MCF 10A (cell line): ENCODE results near the gene CORO1C. TPM values are rescaled to one million over a fixed set of nuclear protein-coding genes. Genes with fewer than 3 reads are reported as not detected.
A peak's percentile ranks its signal among the peaks of the same experiment; 100 is the strongest.

ENCODE experiments used
- BruUV-seq: library from RNA; stranded (reverse); fragments of 400-500 nt; replicated peaks from 2 replicates; lab custom pipeline; 2021; lab: Mats Ljungman, UMichigan
- CTCF ChIA-PET: fragments of 300-600 bp; sonication (Branson Sonifier 250); formaldehyde crosslinking; extraction: SDS; loops from one replicate; lab custom pipeline; 2021; ENCODE audit warnings: antibody characterized with exemption, inconsistent platforms; lab: Yijun Ruan, JAX
- POLR2A ChIA-PET: fragments of 300-600, 350-650 bp; sonication (Branson Sonifier 250); formaldehyde crosslinking; extraction: SDS; loops from one replicate; lab custom pipeline; 2020; ENCODE audit warnings: antibody characterized with exemption, inconsistent platforms; lab: Yijun Ruan, JAX
- DNase-seq: peaks from one replicate; pipeline ENCODE4 v3.0.0-alpha.2; 2018; ENCODE audit not compliant: unreplicated experiment
- H3K27ac Mint-ChIP-seq: one replicate; pipeline ENCODE4 v1.8.0; 2022; ENCODE audit warnings: mild to moderate bottlenecking, low read depth, mixed read lengths; ENCODE audit not compliant: unreplicated experiment
- H3K27me3 Mint-ChIP-seq: one replicate; pipeline ENCODE4 v1.8.0; 2022; ENCODE audit warnings: mixed read lengths; ENCODE audit not compliant: insufficient read depth, unreplicated experiment
- H3K36me3 Mint-ChIP-seq: one replicate; pipeline ENCODE4 v1.8.0; 2022; ENCODE audit warnings: mild to moderate bottlenecking, moderate library complexity, mixed read lengths; ENCODE audit not compliant: insufficient read depth, unreplicated experiment
- H3K4me1 Mint-ChIP-seq: one replicate; pipeline ENCODE4 v1.8.0; 2022; ENCODE audit warnings: mixed read lengths; ENCODE audit not compliant: insufficient read depth, unreplicated experiment
- H3K4me3 Mint-ChIP-seq: one replicate; pipeline ENCODE4 v1.8.0; 2022; ENCODE audit warnings: mild to moderate bottlenecking, moderate library complexity, mixed read lengths; ENCODE audit not compliant: unreplicated experiment
- H3K9me3 Mint-ChIP-seq: one replicate; pipeline ENCODE4 v1.8.0; 2022; ENCODE audit warnings: mixed read lengths; ENCODE audit not compliant: unreplicated experiment
- intact Hi-C: fragments of 100-400 bp; cut with micrococcal nuclease; formaldehyde crosslinking; loops from 2 replicates; pipeline ENCODE4 v1.14.1; 2022
- total RNA-seq: library from RNA; stranded (reverse); gene quantifications from 2 replicates; pipeline ENCODE4 v1.2.3, GENCODE V29; 2022
- TF ChIP-seq, protein P1 (sequence below): fragments of 200-600 bp; IDR thresholded peaks from one replicate; pipeline ENCODE4 v1.8.0; 2022; ENCODE audit warnings: antibody characterized with exemption, mild to moderate bottlenecking; ENCODE audit not compliant: unreplicated experiment

CORO1C gene
- total RNA-seq, 1 experiment from 2014 or later = 130 TPM

DNA sequence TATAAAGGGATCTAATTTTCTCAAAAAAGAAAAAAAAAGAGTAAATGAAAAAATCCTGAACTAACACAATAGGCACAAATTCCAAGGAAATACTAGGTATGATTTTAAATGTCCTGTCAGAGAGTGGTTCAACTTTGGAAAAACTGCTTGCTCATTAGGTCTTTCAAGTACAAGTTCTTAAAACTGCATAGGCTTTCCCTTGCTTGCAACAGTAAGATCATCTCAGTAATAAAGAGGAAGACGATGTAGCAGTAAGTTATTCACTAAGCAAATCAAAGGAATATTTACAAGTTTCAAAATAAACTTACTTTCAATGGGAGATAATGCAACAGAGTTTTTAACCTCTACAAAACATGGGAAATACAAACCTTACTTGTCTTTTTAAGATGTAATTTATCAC, 21.6 kb downstream of the CORO1C start:
- Mint-ChIP-seq H3K4me3 (no peak overlapping the region), H3K36me3 (peaks cover 22% of the 10 kb centered on the region), H3K27me3 (no peaks in the 10 kb centered on the region), H3K4me1 (peaks cover 6% of the 10 kb centered on the region), H3K27ac (no peak overlapping the region), H3K9me3 (no peaks in the 10 kb centered on the region)
- intact Hi-C loops = no loop called here
- ChIA-PET POLR2A (interaction anchor here (0.7 to 1.7 kb wide), 3 partner anchors 19 to 37 kb away, joined by 3 to 8 read pairs (median 3); no protein-coding TSS in a partner anchor), CTCF (interaction anchor here (0.6 kb wide), 1 partner anchor 880 kb away, joined by 4 read pairs; no protein-coding TSS in a partner anchor)
- TF ChIP-seq, protein P1, sequence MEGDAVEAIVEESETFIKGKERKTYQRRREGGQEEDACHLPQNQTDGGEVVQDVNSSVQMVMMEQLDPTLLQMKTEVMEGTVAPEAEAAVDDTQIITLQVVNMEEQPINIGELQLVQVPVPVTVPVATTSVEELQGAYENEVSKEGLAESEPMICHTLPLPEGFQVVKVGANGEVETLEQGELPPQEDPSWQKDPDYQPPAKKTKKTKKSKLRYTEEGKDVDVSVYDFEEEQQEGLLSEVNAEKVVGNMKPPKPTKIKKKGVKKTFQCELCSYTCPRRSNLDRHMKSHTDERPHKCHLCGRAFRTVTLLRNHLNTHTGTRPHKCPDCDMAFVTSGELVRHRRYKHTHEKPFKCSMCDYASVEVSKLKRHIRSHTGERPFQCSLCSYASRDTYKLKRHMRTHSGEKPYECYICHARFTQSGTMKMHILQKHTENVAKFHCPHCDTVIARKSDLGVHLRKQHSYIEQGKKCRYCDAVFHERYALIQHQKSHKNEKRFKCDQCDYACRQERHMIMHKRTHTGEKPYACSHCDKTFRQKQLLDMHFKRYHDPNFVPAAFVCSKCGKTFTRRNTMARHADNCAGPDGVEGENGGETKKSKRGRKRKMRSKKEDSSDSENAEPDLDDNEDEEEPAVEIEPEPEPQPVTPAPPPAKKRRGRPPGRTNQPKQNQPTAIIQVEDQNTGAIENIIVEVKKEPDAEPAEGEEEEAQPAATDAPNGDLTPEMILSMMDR = no peak
- DNase-seq = no peak
- BruUV-seq = no TSS peak

DNA sequence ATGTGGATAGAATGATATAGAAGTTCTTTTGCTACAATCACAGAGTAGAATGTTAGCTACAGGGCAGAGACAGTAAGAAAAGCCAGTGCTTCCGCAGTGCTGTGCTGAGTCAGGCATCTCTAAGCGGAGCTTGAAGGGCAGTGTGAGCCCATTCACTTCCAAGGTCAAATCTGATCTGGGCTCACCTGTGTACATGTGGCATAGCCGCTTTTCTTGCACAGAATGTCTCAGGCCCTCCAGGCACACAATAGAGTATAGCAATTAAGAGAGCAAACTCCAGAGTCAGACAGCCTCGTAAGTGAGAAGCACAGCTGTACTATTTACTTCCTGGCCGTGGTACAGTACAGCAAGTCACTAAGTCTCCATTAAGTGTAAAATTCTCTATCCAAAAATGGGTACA, 26.8 kb downstream of the CORO1C start:
- no peak overlapping the region for H3K4me3 Mint-ChIP-seq
- BruUV-seq = no TSS peak
- ChIA-PET CTCF (interaction anchor here (0.7 kb wide), 1 partner anchor 9 kb away, joined by 3 read pairs; no protein-coding TSS in a partner anchor), POLR2A (interaction anchor here (0.9 to 4.7 kb wide), 4 partner anchors 9 to 28 kb away, joined by 4 to 47 read pairs (median 6); partner anchors contain the start of gene CORO1C)
- H3K27ac Mint-ChIP-seq = no peak overlapping the region
- no peaks in the 10 kb centered on the region for H3K27me3 Mint-ChIP-seq
- no peak for DNase-seq
- H3K9me3 Mint-ChIP-seq = no peaks in the 10 kb centered on the region
- H3K4me1 Mint-ChIP-seq = peaks cover 19% of the 10 kb centered on the region
- intact Hi-C loops = no loop called here
- peaks cover 34% of the 10 kb centered on the region for H3K36me3 Mint-ChIP-seq
- TF ChIP-seq, protein P1 = no peak

DNA sequence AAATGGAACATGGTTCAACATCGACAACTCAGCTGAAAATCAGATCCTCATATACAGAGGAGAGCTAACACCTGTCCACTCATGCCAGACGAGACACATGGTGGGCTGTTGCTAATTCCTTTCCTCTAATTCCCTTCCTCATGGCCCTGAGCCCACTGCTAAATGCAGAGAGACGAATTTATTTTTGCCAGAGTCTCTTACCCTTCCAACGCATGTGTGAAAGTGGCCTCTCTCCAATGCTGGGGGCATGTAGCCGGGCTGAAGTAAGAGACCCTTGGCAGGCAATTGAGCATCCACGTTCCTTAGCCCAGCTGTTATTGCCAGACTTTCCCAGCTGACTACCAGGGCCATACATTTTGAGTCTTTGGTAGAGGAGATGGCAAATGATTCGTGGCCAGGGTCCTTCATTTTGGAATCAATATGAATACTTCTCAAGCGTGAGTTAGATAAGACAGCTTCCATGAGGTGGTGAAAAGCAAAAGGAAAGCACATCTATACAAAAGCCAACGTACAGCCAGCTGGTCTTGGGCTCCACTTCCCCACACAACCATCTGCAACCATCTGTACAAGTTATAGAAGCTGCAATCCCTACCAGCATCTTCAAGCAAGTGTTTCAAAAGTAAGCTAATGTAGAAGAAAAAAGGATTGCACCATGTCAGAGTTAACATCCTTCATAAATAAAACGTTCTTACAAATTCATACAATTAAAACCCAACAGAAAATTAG, 28.6 kb downstream of the CORO1C start:
- H3K27ac Mint-ChIP-seq = peak overlapping the region; percentile 89
- no peak overlapping the region for H3K4me3 Mint-ChIP-seq
- DNase-seq = no peak
- H3K27me3 Mint-ChIP-seq = no peaks in the 10 kb centered on the region
- TF ChIP-seq, protein P1 = no peak
- CTCF ChIA-PET = interaction anchor here (0.6 to 2.2 kb wide), 11 partner anchors 12 to 180 kb away, joined by 3 to 7 read pairs (median 4); no protein-coding TSS in a partner anchor
- POLR2A ChIA-PET = interaction anchor here (0.6 to 4.7 kb wide), 9 partner anchors 10 to 115 kb away, joined by 4 to 57 read pairs (median 12); partner anchors contain the start of gene CORO1C
- intact Hi-C loops = no loop called here
- BruUV-seq = no TSS peak
- H3K9me3 Mint-ChIP-seq = no peaks in the 10 kb centered on the region
- H3K36me3 Mint-ChIP-seq = peaks cover 50% of the 10 kb centered on the region
- peaks cover 22% of the 10 kb centered on the region for H3K4me1 Mint-ChIP-seq

DNA sequence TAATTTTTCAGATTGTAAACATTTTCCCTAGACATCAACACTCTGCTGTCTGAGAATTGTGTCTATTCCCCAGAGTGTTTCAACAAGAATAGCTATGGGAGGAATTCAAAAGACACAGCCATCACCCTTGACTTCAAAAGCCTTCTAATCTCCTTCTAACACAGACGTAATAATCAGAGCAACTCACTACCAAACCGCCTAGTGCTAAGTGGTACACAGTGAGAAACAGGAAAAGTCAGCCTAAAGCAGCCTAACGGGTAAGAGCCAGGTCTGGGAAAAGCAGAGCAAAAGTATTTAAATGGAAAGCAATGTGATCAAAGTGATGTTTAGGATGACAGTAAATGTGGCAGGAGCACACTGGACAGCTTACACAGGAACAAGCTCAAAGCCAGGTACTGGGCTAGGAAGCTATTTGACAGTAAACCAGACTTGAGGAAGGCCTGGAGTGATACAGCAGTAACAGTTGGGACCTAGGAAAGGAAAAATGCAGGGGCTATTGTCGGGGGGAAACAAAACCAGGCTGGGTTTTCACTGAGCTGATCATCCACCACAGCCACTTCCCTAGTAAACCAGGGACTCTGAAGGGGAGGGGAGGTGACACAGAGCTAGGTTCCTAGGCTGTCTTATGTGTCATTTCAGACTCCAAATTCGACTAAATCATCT, 29.4 kb downstream of the CORO1C start:
- ChIA-PET CTCF (interaction anchor here (0.6 to 2.2 kb wide), 13 partner anchors 11 to 115 kb away, joined by 3 to 7 read pairs (median 4); no protein-coding TSS in a partner anchor), POLR2A (interaction anchor here (0.6 to 4.7 kb wide), 17 partner anchors 9 to 155 kb away, joined by 3 to 57 read pairs (median 6); partner anchors contain the start of genes CORO1C and SSH1)
- peaks cover 50% of the 10 kb centered on the region for H3K36me3 Mint-ChIP-seq
- H3K4me3 Mint-ChIP-seq = peak overlapping the region; percentile 70
- TF ChIP-seq, protein P1 = no peak
- H3K9me3 Mint-ChIP-seq = no peaks in the 10 kb centered on the region
- H3K27me3 Mint-ChIP-seq = no peaks in the 10 kb centered on the region
- peak; percentile 19 for DNase-seq
- intact Hi-C loops = no loop called here
- peak overlapping the region; percentile 89 for H3K27ac Mint-ChIP-seq
- peaks cover 31% of the 10 kb centered on the region for H3K4me1 Mint-ChIP-seq
- BruUV-seq = no TSS peak
